DND-41 (cell line): ENCODE results near the gene ARMC2.
"Not testable (repeated sequence)": the region's sequence is repeated elsewhere in the genome, so short reads cannot be mapped to it uniquely, and the experiment has no call there.

Experiments
- ATAC-seq: fragments of 200-7000 bp; cut with Tn5 transposase; 3 replicates; pipeline ENCODE4 v1.9.1; 2021; ENCODE audit warnings: low read depth; ENCODE audit not compliant: insufficient read depth
- DNase-seq: peaks from one replicate; pipeline ENCODE4 v3.0.0-alpha.2; 2020
- H2AFZ ChIP-seq: 2 replicates; pipeline ENCODE4 v1.6.0; 2012; ENCODE audit warnings: low read depth, low read length
- H3K27ac ChIP-seq: 2 replicates; pipeline ENCODE4 v1.5.1; 2012; ENCODE audit warnings: low read length, inconsistent platforms
- H3K27me3 ChIP-seq: fragments of 200-600 bp; sonication (generic); 2 replicates; pipeline ENCODE4 v1.6.0; 2012; ENCODE audit warnings: low read length, mild to moderate bottlenecking, inconsistent platforms; ENCODE audit not compliant: insufficient read depth, poor library complexity
- H3K36me3 ChIP-seq: 2 replicates; pipeline ENCODE4 v1.5.1; 2012; ENCODE audit warnings: low read length, inconsistent platforms; ENCODE audit not compliant: insufficient read depth
- H3K4me1 ChIP-seq: 2 replicates; pipeline ENCODE4 v1.5.1; 2012; ENCODE audit warnings: mild to moderate bottlenecking, low read length; ENCODE audit not compliant: insufficient read depth
- H3K4me2 ChIP-seq: 2 replicates; pipeline ENCODE4 v1.6.0; 2012; ENCODE audit warnings: mild to moderate bottlenecking, moderate library complexity, low read length, inconsistent platforms; ENCODE audit not compliant: insufficient read depth
- H3K4me3 ChIP-seq, 2 experiments: fragments of 200-600 bp in 1 of 2; shearing (Covaris generic) in 1 of 2; 2 replicates each; pipeline ENCODE4 v1.5.1; 2012 to 2016; ENCODE audit warnings: inconsistent platforms in 2 of 2, low read length in 2 of 2, mild to moderate bottlenecking in 2 of 2, low read depth in 1 of 2, moderate library complexity in 1 of 2
- H3K79me2 ChIP-seq: 2 replicates; pipeline ENCODE4 v1.6.0; 2012; ENCODE audit warnings: low read length, inconsistent platforms; ENCODE audit not compliant: insufficient read depth
- H3K9ac ChIP-seq: 2 replicates; pipeline ENCODE4 v1.6.0; 2012; ENCODE audit warnings: low read depth, mild to moderate bottlenecking, inconsistent platforms, low read length, moderate library complexity
- H3K9me3 ChIP-seq: 2 replicates; pipeline ENCODE4 v1.5.1; 2012; ENCODE audit warnings: low read length, moderate library complexity, mild to moderate bottlenecking, inconsistent platforms; ENCODE audit not compliant: insufficient read depth, severe bottlenecking
- H4K20me1 ChIP-seq: 2 replicates; pipeline ENCODE4 v1.6.0; 2012; ENCODE audit warnings: low read length; ENCODE audit not compliant: insufficient read depth
- CTCF ChIP-seq: IDR thresholded peaks from 2 replicates; pipeline ENCODE4 v1.5.1; 2012; ENCODE audit warnings: borderline replicate concordance, low read length, moderate library complexity, mild to moderate bottlenecking; ENCODE audit not compliant: poor library complexity, severe bottlenecking; ENCODE audit errors: extremely low read depth
- EZH2 ChIP-seq: IDR thresholded peaks from 3 replicates; pipeline ENCODE4 v1.6.1; 2012; ENCODE audit warnings: borderline replicate concordance, low read depth, mild to moderate bottlenecking, moderate library complexity, low read length, inconsistent platforms; ENCODE audit not compliant: severe bottlenecking

ARMC2 gene

GRCh38 chr6:108810057-108810643, 38.1 kb upstream of the ARMC2 start:
- H3K4me2 ChIP-seq = no peak overlapping the region
- no peaks in the 10 kb centered on the region for H3K4me1 ChIP-seq
- DNase-seq (no peak), ATAC-seq (no peak)
- H3K27ac ChIP-seq = no peak overlapping the region
- H2AFZ ChIP-seq = no peak overlapping the region
- H3K36me3 ChIP-seq = no peaks in the 10 kb centered on the region
- H3K79me2 ChIP-seq = no peaks in the 10 kb centered on the region
- no peaks in the 10 kb centered on the region for H3K9me3 ChIP-seq
- no peaks in the 10 kb centered on the region for H3K27me3 ChIP-seq
- H3K4me3 ChIP-seq = no peak overlapping the region
- TF ChIP-seq CTCF = no peak
- TF ChIP-seq EZH2 = no peak
- no peak overlapping the region for H3K9ac ChIP-seq
- no peaks in the 10 kb centered on the region for H4K20me1 ChIP-seq

GRCh38 chr6:108811490-108811889, 36.7 kb upstream of the ARMC2 start:
- no peaks in the 10 kb centered on the region for H3K36me3 ChIP-seq
- no peaks in the 10 kb centered on the region for H3K79me2 ChIP-seq
- no peak overlapping the region for H2AFZ ChIP-seq
- ATAC-seq = no peak
- H3K4me1 ChIP-seq = no peaks in the 10 kb centered on the region
- TF ChIP-seq CTCF (no peak), EZH2 (no peak)
- no peak overlapping the region for H3K4me3 ChIP-seq
- H3K9me3 ChIP-seq = no peaks in the 10 kb centered on the region
- H3K9ac ChIP-seq = no peak overlapping the region
- H3K4me2 ChIP-seq = no peak overlapping the region
- H4K20me1 ChIP-seq = no peaks in the 10 kb centered on the region
- H3K27ac ChIP-seq = no peak overlapping the region
- H3K27me3 ChIP-seq = no peaks in the 10 kb centered on the region
- DNase-seq = no peak

GRCh38 chr6:108813218-108813617, 35.0 kb upstream of the ARMC2 start:
- not testable (repeated sequence) for DNase-seq, H3K9me3 ChIP-seq, ATAC-seq, H3K27ac ChIP-seq, H2AFZ ChIP-seq, H3K4me1 ChIP-seq, H3K27me3 ChIP-seq, H3K79me2 ChIP-seq, H4K20me1 ChIP-seq, H3K36me3 ChIP-seq, H3K9ac ChIP-seq, H3K4me3 ChIP-seq, H3K4me2 ChIP-seq

- H3K27ac ChIP-seq, ATAC-seq, H3K36me3 ChIP-seq, H2AFZ ChIP-seq, H3K4me3 ChIP-seq, H3K9ac ChIP-seq, H3K4me2 ChIP-seq, H3K79me2 ChIP-seq, H3K4me1 ChIP-seq, DNase-seq, H3K27me3 ChIP-seq, H4K20me1 ChIP-seq: not testable (repeated sequence)
- H3K9me3 ChIP-seq = peaks cover 16% of the 10 kb centered on the region
Measured at GRCh38 chr6:108817276-108817675, 30.9 kb upstream of the ARMC2 start.
